Activated CD4-positive, alpha-beta T cell treated with anti-CD3 and anti-CD28 coated beads, Interleukin-2, Interleukin-6, amounts not matched to agents 100 ng/mL and 50 ng/mL, durations not matched to agents 16 hours and 8 hours (primary cell): ENCODE data around the gene GJB2.
A peak's percentile ranks its signal among the peaks of the same experiment; 100 is the strongest.

ENCODE experiments used
- DNase-seq: peaks from one replicate; pipeline ENCODE4 v3.0.0-alpha.2; 2020

Gene GJB2

GRCh38 chr13:20192158-20192835 is 441 bp downstream of the GJB2 start:
- DNase-seq = no peak

GRCh38 chr13:20191311-20192157 is 1.2 kb downstream of the GJB2 start:
- no peak for DNase-seq

GRCh38 chr13:20190481-20191310 is 2.0 kb downstream of the GJB2 start:
- no peak for DNase-seq

DNA sequence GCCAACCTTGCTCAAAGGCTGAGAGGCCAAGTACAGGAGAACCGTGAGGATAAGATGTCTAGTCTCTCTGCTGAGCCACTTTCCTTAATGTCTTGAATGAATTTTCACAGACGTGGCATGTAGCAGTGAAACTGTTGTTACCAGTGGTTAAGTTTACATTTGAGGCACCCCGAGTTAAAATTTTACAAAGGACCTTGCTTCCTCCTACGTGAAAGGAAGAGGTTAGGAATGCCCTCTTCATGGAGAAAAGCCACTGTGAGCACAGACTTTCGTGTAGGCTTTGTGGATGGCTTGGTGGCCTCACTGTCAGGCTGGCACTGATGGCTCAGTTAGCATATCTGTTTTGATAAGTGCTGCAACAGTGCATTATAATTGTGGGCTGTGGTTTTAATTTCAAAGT is 2.7 kb downstream of the GJB2 start:
- DNase-seq = no peak

DNA sequence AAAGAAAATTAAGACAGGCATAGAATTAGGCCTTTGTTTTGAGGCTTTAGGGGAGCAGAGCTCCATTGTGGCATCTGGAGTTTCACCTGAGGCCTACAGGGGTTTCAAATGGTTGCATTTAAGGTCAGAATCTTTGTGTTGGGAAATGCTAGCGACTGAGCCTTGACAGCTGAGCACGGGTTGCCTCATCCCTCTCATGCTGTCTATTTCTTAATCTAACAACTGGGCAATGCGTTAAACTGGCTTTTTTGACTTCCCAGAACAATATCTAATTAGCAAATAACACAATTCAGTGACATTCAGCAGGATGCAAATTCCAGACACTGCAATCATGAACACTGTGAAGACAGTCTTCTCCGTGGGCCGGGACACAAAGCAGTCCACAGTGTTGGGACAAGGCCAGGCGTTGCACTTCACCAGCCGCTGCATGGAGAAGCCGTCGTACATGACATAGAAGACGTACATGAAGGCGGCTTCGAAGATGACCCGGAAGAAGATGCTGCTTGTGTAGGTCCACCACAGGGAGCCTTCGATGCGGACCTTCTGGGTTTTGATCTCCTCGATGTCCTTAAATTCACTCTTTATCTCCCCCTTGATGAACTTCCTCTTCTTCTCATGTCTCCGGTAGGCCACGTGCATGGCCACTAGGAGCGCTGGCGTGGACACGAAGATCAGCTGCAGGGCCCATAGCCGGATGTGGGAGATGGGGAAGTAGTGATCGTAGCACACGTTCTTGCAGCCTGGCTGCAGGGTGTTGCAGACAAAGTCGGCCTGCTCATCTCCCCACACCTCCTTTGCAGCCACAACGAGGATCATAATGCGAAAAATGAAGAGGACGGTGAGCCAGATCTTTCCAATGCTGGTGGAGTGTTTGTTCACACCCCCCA is 3.8 kb downstream of the GJB2 start:
- DNase-seq = no peak

DNA sequence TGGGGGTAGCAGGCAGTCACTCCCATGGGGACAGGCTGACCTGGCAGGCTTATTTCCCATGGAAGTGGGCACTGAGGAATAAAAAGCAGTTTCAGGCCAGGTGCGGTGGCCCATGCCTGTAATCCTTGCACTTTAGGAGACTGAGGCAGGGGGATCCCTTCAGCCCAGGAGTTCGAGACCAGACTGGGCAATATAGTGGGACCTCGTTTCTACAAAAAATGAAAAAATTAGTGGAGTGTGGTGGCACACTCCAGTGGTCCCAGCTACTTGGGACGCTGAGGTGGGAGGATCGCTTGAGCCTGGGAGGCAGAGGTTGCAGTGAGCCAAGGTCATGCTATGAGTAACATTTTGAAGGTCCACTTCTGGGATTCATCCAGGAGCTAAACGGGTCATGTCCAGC is 6.0 kb downstream of the GJB2 start:
- no peak for DNase-seq

GRCh38 chr13:20185366-20186056 is 7.2 kb downstream of the GJB2 start:
- no peak for DNase-seq

DNA sequence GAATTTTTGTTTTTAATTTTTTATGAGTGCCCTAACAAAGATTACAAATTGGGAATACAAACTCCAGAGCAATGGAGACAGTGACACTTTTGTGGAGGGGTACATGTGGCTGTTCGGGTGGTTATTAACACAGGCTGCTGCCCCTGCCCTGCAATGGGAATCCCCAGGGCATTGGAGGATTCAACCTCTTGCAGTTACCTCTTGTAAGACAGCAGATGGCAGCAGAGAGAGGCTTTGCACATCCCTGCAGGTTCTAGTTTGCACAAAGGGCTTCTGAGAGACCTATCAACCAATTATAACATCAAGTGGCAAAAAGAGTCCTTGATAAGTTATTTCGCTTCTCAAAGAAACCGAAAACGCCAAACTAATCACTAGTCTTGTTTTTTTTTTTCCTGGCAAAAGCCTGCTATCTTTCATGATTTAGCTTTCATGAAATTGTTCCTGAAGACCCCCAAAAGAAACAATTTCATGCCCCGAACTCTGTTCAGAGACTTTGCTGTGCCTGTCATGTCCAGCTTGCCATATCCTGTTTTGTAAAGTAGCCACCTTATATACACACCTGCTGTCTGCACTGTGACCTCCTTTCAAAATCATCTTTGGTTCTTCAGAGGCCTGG is 10.4 kb downstream of the GJB2 start:
- DNase-seq = peak; percentile 81

DNA sequence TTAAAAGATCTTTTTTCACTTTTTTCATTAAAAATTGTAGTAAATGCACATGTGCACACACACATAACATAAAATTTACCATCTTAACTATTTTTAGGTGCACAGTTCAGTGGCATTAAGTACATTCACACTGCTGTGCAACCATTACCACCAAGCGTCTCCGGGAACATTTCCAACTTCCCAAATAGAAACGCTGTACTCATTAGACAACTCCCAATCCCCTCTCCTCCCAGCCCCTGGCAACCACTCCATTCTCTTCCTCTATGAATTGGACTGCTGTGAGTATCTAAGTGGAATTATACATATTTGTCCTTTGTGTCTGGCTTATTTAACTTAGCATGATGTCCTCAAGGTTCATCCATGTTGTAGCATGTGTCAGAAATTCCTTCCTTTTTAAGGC is 11.6 kb downstream of the GJB2 start:
- DNase-seq = no peak

- DNase-seq = no peak
Observed at GRCh38 chr13:20178156-20178555, 14.6 kb downstream of the GJB2 start.

DNA sequence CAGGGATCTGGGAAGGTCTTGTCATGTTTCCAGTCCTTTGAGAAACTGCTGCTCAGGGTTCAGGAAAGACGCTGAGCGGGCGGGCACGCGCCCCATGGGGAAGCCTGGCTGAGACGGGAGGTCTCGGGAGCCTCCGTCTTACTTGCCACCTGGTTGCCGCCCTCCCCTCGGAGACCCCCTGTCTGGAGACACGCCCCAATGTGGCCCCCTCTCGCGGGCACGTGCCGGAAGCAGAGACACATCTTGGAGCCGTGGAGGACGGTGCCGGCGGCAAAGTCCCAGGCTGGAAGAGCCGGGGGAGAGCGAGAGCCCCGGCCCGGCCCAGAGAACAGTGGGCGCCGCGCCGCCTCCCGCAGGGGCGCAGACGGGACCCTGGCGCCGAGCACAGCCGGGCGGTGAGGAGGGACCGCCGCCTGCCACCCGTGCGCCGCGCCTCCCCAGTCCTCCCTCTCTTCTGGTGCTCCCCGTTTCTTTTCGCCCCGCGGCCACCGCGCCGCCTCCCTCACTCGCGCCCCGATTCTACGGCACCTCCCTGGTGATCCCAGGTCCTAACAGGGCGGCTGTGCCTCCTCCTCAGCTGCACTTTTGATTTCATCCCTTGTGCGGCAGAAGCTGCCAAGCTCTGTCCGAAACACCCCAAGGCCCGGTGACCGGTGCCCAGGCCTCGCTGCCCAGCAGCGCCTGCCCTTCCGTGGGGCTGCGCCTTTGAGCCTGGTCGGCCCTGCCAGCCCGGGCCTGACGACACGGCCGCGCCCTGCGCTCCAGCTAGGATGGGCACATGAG is 15.5 kb downstream of the GJB2 start:
- no peak for DNase-seq

- no peak for DNase-seq
Observed at GRCh38 chr13:20175907-20176652, 16.7 kb downstream of the GJB2 start.

- DNase-seq = no peak
Observed at GRCh38 chr13:20175406-20175794, 17.3 kb downstream of the GJB2 start.

- DNase-seq = peak; percentile 85
Observed at GRCh38 chr13:20174656-20175405, 17.9 kb downstream of the GJB2 start.

DNA sequence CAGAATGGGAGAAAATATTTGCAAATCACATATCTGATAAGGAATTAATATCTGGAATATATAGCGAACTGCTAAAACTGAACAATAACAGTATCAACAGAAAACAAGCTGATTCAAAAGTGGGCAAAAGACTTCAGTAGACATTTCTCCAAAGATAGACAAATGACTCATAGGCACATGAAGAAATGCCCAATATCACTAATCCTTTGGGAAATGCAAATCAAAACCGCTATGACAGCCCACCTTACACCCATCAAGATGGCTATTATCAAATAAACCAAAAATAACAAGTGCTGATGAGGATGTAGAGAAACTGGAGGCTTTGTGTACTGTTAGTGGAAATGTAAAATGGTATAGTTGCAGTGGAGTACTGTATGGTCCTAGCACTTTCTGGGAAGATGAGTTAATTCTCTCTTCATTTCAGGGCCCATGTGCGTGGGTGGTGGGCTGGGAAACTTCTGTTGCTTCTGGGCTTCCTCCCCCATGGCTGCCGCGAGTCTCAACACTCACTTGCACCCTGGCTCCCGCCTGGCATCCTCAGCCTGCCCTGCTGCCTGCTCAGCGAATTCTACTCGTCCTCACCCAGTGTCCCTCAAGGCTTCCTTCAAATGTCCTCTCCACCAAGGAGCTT is 19.5 kb downstream of the GJB2 start:
- DNase-seq = no peak

GRCh38 chr13:20171364-20171763 is 21.4 kb downstream of the GJB2 start:
- no peak for DNase-seq

GRCh38 chr13:20170921-20171320 is 21.8 kb downstream of the GJB2 start:
- DNase-seq = no peak

DNA sequence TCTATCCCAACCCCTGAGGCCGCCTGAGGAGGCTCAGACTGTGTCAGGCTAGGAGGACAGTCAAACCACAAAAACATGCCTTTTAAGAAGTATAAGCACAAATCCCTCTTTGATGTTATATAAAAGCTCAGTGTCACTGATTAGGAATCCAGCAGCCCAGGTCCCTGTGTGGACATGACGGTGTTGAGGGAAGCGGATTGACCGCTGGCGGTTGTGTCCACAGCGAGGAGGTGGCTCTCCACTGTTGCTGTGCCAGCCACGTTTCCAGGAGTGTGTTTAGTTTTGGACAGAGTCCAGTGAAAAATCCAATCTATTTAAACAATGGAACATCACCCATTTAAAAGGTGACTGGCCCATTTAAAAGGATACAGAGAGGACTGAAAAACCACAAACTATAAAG is 24.3 kb downstream of the GJB2 start:
- no peak for DNase-seq
